Activated CD8-positive, alpha-beta memory T cell treated with anti-CD3 and anti-CD28 coated beads, Interleukin-2, amount 10 ng/mL, durations not matched to agents 7 days and 5 days (primary cell): ENCODE measurements around the gene STRC. TPM values are rescaled to one million over a fixed set of nuclear protein-coding genes. Genes with fewer than 3 reads are reported as not detected.

Source experiments
- total RNA-seq, 2 experiments: library from RNA; stranded (reverse); gene quantifications; one replicate each; pipeline ENCODE4 v1.2.3, GENCODE V29; 2021

The STRC gene
- total RNA-seq, 2 experiments from 2014 or later, result 0.70 to 1.1 TPM

Other genes starting within 250 kb of the STRC start
- gene ZSCAN29, start 247.8 kb downstream of the STRC start, total RNA-seq, result 10 to 100 TPM; 31.2 to 34.7 TPM
- gene TUBGCP4, start 247.7 kb downstream of the STRC start, total RNA-seq, result 10 to 100 TPM; 38.9 to 49.9 TPM
- gene TP53BP1, start 125.6 kb downstream of the STRC start, total RNA-seq, result 10 to 100 TPM; 23.3 to 25.8 TPM
- gene MAP1A, start 101.2 kb downstream of the STRC start, total RNA-seq, result 1 to 10 TPM; 3.0 to 7.8 TPM
- gene PPIP5K1, start 28.6 kb downstream of the STRC start, total RNA-seq, result 10 to 100 TPM; 33.5 to 34.2 TPM
- gene CKMT1B, start 24.8 kb downstream of the STRC start, total RNA-seq, result under 1 TPM in 1 of 2 experiments, not detected in 1; 0.40 TPM
- 1 to 10 TPM in 1 of 2 experiments, under 1 TPM in 1; 0.94 to 1.3 TPM for gene CATSPER2, start 30.0 kb upstream of the STRC start, total RNA-seq
- not detected for gene CKMT1A, start 75.1 kb upstream of the STRC start, total RNA-seq
- gene PDIA3, start 127.6 kb upstream of the STRC start, total RNA-seq, result 100 to 1,000 TPM; 247 to 293 TPM
- gene ELL3, start 158.2 kb upstream of the STRC start, total RNA-seq, result 1 to 10 TPM in 1 of 2 experiments, under 1 TPM in 1; 0.49 to 1.0 TPM
- 100 to 1,000 TPM; 804 to 808 TPM for gene SERF2, start 173.5 kb upstream of the STRC start, total RNA-seq
- gene SERINC4, start 181.4 kb upstream of the STRC start, total RNA-seq, result under 1 TPM; 0.20 to 0.30 TPM
- 10 to 100 TPM; 14.8 to 16.1 TPM for gene HYPK, start 181.8 kb upstream of the STRC start, total RNA-seq
- 10 to 100 TPM; 34.1 to 46.5 TPM for gene MFAP1, start 205.9 kb upstream of the STRC start, total RNA-seq
- 10 to 100 TPM; 79.7 to 91.1 TPM for gene WDR76, start 208.2 kb upstream of the STRC start, total RNA-seq